ENCODE results near the gene EPHA6. TPM values are rescaled to one million over a fixed set of nuclear protein-coding genes. Genes with fewer than 3 reads are reported as not detected.

Gene EPHA6
- total RNA-seq, 1 experiment from 2014 or later = 0.61 TPM

DNA sequence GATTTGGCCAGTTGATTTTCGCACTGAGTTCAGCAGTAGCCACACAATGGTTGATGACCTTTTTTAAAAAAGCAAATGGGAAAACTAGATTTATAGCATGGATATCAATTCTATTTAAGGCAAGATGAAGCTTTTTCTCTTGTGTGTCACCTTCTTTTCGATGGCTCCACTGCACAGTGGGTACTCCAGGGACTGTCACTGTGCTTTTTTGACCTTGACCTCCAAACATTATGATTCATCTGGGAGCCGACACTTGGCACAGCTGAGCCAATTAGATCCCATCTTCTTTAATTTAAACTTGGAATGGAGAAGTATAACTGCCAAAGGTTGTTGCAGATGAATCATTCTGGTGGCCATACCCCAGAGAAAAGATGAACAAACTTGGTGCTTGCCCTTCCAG lies 367.3 kb downstream of the EPHA6 start:
- TF ChIP-seq, protein P1, sequence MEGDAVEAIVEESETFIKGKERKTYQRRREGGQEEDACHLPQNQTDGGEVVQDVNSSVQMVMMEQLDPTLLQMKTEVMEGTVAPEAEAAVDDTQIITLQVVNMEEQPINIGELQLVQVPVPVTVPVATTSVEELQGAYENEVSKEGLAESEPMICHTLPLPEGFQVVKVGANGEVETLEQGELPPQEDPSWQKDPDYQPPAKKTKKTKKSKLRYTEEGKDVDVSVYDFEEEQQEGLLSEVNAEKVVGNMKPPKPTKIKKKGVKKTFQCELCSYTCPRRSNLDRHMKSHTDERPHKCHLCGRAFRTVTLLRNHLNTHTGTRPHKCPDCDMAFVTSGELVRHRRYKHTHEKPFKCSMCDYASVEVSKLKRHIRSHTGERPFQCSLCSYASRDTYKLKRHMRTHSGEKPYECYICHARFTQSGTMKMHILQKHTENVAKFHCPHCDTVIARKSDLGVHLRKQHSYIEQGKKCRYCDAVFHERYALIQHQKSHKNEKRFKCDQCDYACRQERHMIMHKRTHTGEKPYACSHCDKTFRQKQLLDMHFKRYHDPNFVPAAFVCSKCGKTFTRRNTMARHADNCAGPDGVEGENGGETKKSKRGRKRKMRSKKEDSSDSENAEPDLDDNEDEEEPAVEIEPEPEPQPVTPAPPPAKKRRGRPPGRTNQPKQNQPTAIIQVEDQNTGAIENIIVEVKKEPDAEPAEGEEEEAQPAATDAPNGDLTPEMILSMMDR (conservative IDR thresholded peaks at IDR 0.05) = no peak
- H3K4ac ChIP-seq (ENCODE audit: low read depth, low read length) = no peak overlapping the region
- H4K5ac ChIP-seq (ENCODE audit: insufficient read length, low read depth, low read length) = no peak overlapping the region
- peaks cover 5 to 16% of the 10 kb centered on the region in 2 experiments; a peak in 4 of 5 replicates for H3K9me3 Mint-ChIP-seq
- H4K91ac ChIP-seq (ENCODE audit: insufficient read length, low read depth, low read length) = no peak overlapping the region
- no peaks in the 10 kb centered on the region for H3K79me1 ChIP-seq (ENCODE audit: insufficient read depth, low read depth, low read length, poor library complexity, severe bottlenecking)
- H3K9ac ChIP-seq (ENCODE audit: extremely low read depth, insufficient read length, low read length) = no peak overlapping the region
- no peak overlapping the region for H3K4me3 Mint-ChIP-seq
- H3K4me1 Mint-ChIP-seq = no peaks in the 10 kb centered on the region
- no peak overlapping the region for H3K27ac Mint-ChIP-seq
- no peak for DNase-seq
- H2BK12ac ChIP-seq (ENCODE audit: insufficient read length, low read depth, low read length) = no peak overlapping the region
- H3K9me3 ChIP-seq (ENCODE audit: control insufficient read depth, low read depth, low read length) = no peaks in the 10 kb centered on the region
- H3K56ac ChIP-seq (ENCODE audit: insufficient read length, low read depth, low read length) = no peak overlapping the region
- no peaks in the 10 kb centered on the region for H3K23me2 ChIP-seq (ENCODE audit: insufficient read length, low read depth, low read length, poor library complexity, severe bottlenecking)
- H3K18ac ChIP-seq (ENCODE audit: insufficient read length, low read depth, low read length) = no peak overlapping the region
- H3K27ac ChIP-seq (ENCODE audit: insufficient read length, low read depth, low read length) = no peak overlapping the region
- no peaks in the 10 kb centered on the region for H3K27me3 Mint-ChIP-seq (ENCODE audit: low read depth)
- no peaks in the 10 kb centered on the region for H4K20me1 ChIP-seq (ENCODE audit: control insufficient read depth, insufficient read depth, insufficient read length)
- no peak overlapping the region for H3T11ph ChIP-seq (ENCODE audit: low read length)
- no peak overlapping the region for H2AFZ ChIP-seq (ENCODE audit: low read length)
- H2BK5ac ChIP-seq (ENCODE audit: insufficient read length, low read length) = no peak overlapping the region
- no peaks in the 10 kb centered on the region for H3K79me2 ChIP-seq (ENCODE audit: insufficient read depth, low read length)
- H3K4me1 ChIP-seq (ENCODE audit: insufficient read depth, low read length) = no peaks in the 10 kb centered on the region
- H2BK120ac ChIP-seq (ENCODE audit: low read depth, low read length, poor library complexity, severe bottlenecking) = no peak overlapping the region
- no peaks in the 10 kb centered on the region for H3K27me3 ChIP-seq (ENCODE audit: insufficient read depth, low read length)
- no peak overlapping the region for H2BK15ac ChIP-seq (ENCODE audit: low read depth, low read length)
- H3K23ac ChIP-seq (ENCODE audit: insufficient read length, low read depth, low read length) = no peak overlapping the region
- no peak overlapping the region for H3K4me2 ChIP-seq (ENCODE audit: insufficient read depth, insufficient read length, low read length)
- no CpG with 5 or more reads among the region's 3 CpGs for WGBS (ENCODE audit: extremely low coverage, insufficient read length, low lambda C conversion rate)
- no peak overlapping the region for H3K14ac ChIP-seq (ENCODE audit: insufficient read depth, low read length)
- H2BK20ac ChIP-seq (ENCODE audit: low read depth, low read length, poor library complexity, severe bottlenecking) = no peak overlapping the region
- no peak overlapping the region for H4K8ac ChIP-seq (replicated peaks; ENCODE audit: insufficient read length, low read depth, low read length)
- H3K36me3 Mint-ChIP-seq (ENCODE audit: insufficient read depth in 1 of 3, low read depth in 3 of 3) = peaks cover 0 to 3% (median 3%) of the 10 kb centered on the region in 3 experiments; a peak in 3 of 7 replicates
- no peak overlapping the region for H2AK5ac ChIP-seq (ENCODE audit: insufficient read length, low read length)
